SK-N-SH (cell line): ENCODE data around the gene BRD2. TPM values are rescaled to one million over a fixed set of nuclear protein-coding genes. Genes with fewer than 3 reads are reported as not detected.

Experiments
- ELF1 ChIP-seq: IDR thresholded peaks from 2 replicates; pipeline ENCODE4 v1.4.0; 2012
- EP300 ChIP-seq, 2 experiments: IDR thresholded peaks; 2 replicates each; pipeline versions ENCODE4 v1.4.0 to v1.6.1; 2012; ENCODE audit warnings: borderline replicate concordance in 1 of 2, low read depth in 1 of 2, low read length in 1 of 2
- EZH2phosphoT487 ChIP-seq: fragments of 200-600 bp; sonication (generic); IDR thresholded peaks from 2 replicates; pipeline ENCODE4 v1.6.1; 2017; ENCODE audit warnings: low read depth, mixed run types, mild to moderate bottlenecking, antibody characterized with exemption, moderate library complexity, borderline replicate concordance
- FOSL2 ChIP-seq: IDR thresholded peaks from 2 replicates; pipeline ENCODE4 v1.4.0; 2012; ENCODE audit warnings: low read depth, mild to moderate bottlenecking, moderate library complexity, borderline replicate concordance
- FOXJ3 ChIP-seq: sonication (generic); formaldehyde crosslinking; IDR thresholded peaks from 2 replicates; pipeline ENCODE4 v1.5.1; 2020; ENCODE audit warnings: mild to moderate bottlenecking, missing genetic modification reagents
- FOXM1 ChIP-seq: IDR thresholded peaks from 2 replicates; pipeline ENCODE4 v1.4.0; 2012; ENCODE audit warnings: low read depth, mild to moderate bottlenecking
- GATA2 ChIP-seq: sonication (generic); formaldehyde crosslinking; IDR thresholded peaks from 2 replicates; pipeline ENCODE4 v1.5.0; 2020; ENCODE audit warnings: mild to moderate bottlenecking, missing genetic modification reagents
- IRF3 ChIP-seq: fragments of 150-350 bp; IDR thresholded peaks from 2 replicates; pipeline ENCODE4 v1.6.1; 2016; ENCODE audit warnings: mild to moderate bottlenecking, low read depth, low read length
- JUND ChIP-seq: IDR thresholded peaks from 2 replicates; pipeline ENCODE4 v1.4.0; 2012
- MAX ChIP-seq: IDR thresholded peaks from 2 replicates; pipeline ENCODE4 v1.4.0; 2012; ENCODE audit warnings: low read depth
- NFIC ChIP-seq: IDR thresholded peaks from 2 replicates; pipeline ENCODE4 v1.4.0; 2012; ENCODE audit warnings: borderline replicate concordance
- NRF1 ChIP-seq: IDR thresholded peaks from 2 replicates; pipeline ENCODE4 v1.6.1; 2012; ENCODE audit warnings: low read depth, mild to moderate bottlenecking, low read length
- PBX3 ChIP-seq: IDR thresholded peaks from 2 replicates; pipeline ENCODE4; 2012
- POLR2AphosphoS5 ChIP-seq: IDR thresholded peaks from 2 replicates; pipeline ENCODE4 v1.6.1; 2012; ENCODE audit warnings: low read depth, low read length
- RAD21 ChIP-seq: IDR thresholded peaks from 2 replicates; pipeline ENCODE4 v1.6.1; 2012; ENCODE audit warnings: mild to moderate bottlenecking, low read length
- RCOR1 ChIP-seq: fragments of 150-350 bp; IDR thresholded peaks from 2 replicates; pipeline ENCODE4 v1.6.1; 2017; ENCODE audit warnings: antibody characterized with exemption, low read length
- RXRA ChIP-seq: IDR thresholded peaks from 2 replicates; pipeline ENCODE4 v1.4.0; 2012; ENCODE audit warnings: low read depth, mild to moderate bottlenecking, borderline replicate concordance
- TAF1 ChIP-seq: IDR thresholded peaks from 2 replicates; pipeline ENCODE4 v1.6.1; 2012; ENCODE audit warnings: low read depth, mild to moderate bottlenecking, low read length, moderate library complexity, borderline replicate concordance
- TCF12 ChIP-seq: IDR thresholded peaks from 2 replicates; pipeline ENCODE4 v1.4.0; 2012
- TEAD4 ChIP-seq: IDR thresholded peaks from 2 replicates; pipeline ENCODE4 v1.4.0; 2012; ENCODE audit warnings: mild to moderate bottlenecking, borderline replicate concordance; ENCODE audit not compliant: insufficient read depth
- USF2 ChIP-seq: fragments of 150-350 bp; IDR thresholded peaks from 2 replicates; pipeline ENCODE4 v1.6.1; 2017; ENCODE audit warnings: antibody characterized with exemption, low read length, low read depth, borderline replicate concordance
- YY1 ChIP-seq: IDR thresholded peaks from 2 replicates; pipeline ENCODE4 v1.4.0; 2012; ENCODE audit warnings: low read depth, mild to moderate bottlenecking
- polyA plus RNA-seq, 3 experiments: library from polyadenylated mRNA; depleted of rRNA; stranded (reverse); fragments of >200 nt; gene quantifications; 2 replicates each; pipeline ENCODE4 v1.2.3, GENCODE V29; 2012

Gene BRD2
- polyA plus RNA-seq, 1 of the 3 experiments (the other 2 are of a cell fraction) = 104 TPM

GRCh38 chr6:32969685-32970412 lies 1.5 kb downstream of the BRD2 start (continued):
- TF ChIP-seq YY1 (no peak; the same call in 1 of the 2 replicates), RAD21 (0 out of 2 replicates have a peak, but pooled peaks have one; percentile 6), IRF3 (no peak), NFIC (no peak; the same call in 1 of the 2 replicates), GATA2 (CRISPR knock-in tag) (no peak), FOSL2 (peak; percentile 81), RXRA (no peak), POLR2AphosphoS5 (peak; percentile 31), MAX (0 out of 2 replicates have a peak, but pooled peaks have one; percentile 43), FOXM1 (no peak; the same call in 1 of the 2 replicates), EP300 (IDR thresholded peaks at IDR 0.05; ENCODE audit: borderline replicate concordance in 1 of 2, low read depth in 1 of 2, low read length in 1 of 2) (peak; percentile 10 to 59; a peak in 2 of 4 replicates), EZH2phosphoT487 (no peak), PBX3 (no peak), JUND (peak; percentile 83), FOXJ3 (CRISPR knock-in tag) (no peak), RCOR1 (no peak), USF2 (no peak), TCF12 (peak; percentile 35; the same call in 1 of the 2 replicates), TAF1 (peak; percentile 92), TEAD4 (peak; percentile 11), NRF1 (no peak), ELF1 (no peak)
